DMS 273 (cell line): Measurements from ENCODE around the gene CAPN6.

ENCODE experiments used
- DNase-seq: peaks from one replicate; lab custom pipeline; 2025; ENCODE audit not compliant: unreplicated experiment; lab: John Stamatoyannopoulos, UW

The CAPN6 gene

GRCh38 chrX:111200327-111200726 lies 70.0 kb downstream of the CAPN6 start:
- DNase-seq = no peak

DNA sequence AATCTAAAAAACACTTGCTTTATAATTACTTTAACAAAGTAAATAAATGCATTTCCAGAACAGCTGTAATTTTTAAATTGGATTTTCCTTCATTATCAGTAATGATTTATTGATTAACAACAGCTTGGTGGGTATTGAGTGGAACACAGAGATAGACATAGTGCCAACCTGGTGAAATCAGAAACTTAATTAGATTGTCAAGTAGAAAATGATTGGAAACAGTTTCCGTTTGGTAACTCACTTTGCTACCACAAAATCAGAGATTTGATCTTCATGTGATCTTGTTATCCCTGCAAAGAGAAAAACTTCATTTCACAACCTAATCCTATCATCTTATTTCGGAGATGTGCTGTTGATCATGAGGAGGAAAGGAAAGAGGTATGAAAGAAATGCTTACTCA lies 70.8 kb downstream of the CAPN6 start:
- DNase-seq = no peak
